Activated T-cell treated with anti-CD3 and anti-CD28 coated beads for 4 hours (primary cell): Measurements from ENCODE around the gene PTS.

ENCODE experiments used
- DNase-seq: peaks from one replicate; pipeline ENCODE4 v3.0.0-alpha.2; 2020

The PTS gene

GRCh38 chr11:112267188-112267591 lies 41.0 kb downstream of the PTS start:
- no peak for DNase-seq

GRCh38 chr11:112268406-112268805 lies 42.2 kb downstream of the PTS start:
- no peak for DNase-seq

- no peak for DNase-seq
Observed at GRCh38 chr11:112269139-112269538, 42.9 kb downstream of the PTS start.

DNA sequence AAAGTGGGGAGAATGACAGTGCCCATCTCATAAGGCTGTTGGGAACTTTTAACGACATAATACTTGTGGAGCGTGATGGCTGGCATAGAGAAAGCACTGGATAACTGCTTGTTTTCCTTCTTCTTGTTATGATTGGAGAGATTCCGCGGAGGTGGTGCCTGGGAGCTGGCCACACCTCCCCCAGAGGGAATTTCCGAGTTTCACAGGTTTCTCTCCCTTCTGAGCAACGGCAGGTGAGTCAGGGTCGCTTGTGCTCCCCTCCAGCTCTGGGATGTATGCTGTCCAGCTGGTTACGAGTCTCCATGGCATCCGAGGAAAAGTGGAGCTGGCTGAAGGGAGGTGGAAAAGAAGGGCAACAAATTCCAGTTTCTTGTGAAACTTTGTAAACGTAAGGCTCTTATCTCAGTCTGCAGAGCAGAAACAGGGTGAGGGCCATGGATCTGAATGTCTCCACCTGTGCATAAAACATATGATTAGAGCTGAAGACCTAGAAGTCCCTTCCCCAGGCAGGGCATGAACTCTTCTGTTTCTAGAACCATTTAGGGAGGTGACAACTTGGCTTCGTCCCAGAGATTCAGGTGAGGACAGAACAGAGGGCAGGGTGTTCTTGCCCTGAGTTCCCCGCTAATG lies 44.4 kb downstream of the PTS start:
- DNase-seq, result no peak

DNA sequence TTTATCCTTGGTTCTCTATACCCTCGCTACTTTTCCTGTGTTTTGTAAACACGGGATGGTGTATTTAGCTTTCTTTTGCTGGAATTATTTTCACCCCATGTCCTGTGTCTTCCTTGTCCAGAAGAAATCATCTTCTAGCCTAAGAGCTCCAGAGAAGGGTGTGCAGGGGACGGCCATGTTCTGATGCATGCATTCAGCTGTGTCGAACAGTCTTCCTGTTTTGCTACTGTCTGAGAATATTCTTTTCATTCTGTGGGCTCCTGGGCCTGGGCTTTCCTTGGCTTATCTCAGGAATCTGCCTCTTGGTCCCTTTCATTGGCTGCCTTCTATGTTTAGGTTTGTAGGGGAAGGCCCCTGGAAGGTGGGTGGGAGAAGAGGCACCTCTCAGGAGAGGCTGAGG lies 45.0 kb downstream of the PTS start:
- no peak for DNase-seq

DNA sequence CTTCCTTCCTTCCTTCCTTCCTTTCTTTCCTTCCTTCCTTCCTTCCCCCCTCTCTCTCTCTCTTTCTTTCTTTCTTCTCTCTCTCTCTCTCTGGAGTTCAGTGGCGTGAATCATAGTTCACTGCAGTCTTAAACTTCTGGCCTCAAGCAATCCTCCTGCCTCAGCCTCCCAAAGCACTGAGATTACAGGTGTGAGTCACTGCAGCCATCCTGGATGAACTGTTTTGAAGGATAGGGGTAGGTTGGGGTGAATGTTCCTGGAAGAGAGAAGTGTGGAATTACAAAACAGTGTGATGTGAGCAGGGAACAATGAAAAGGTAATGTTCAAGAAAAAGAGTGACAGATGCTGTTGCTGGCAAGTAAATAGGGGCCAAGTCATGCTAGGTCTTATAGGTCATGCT lies 46.8 kb downstream of the PTS start:
- DNase-seq, result no peak

- DNase-seq, result no peak
Observed at GRCh38 chr11:112274007-112274783, 48.0 kb downstream of the PTS start.

- DNase-seq, result no peak
Observed at GRCh38 chr11:112277029-112277428, 50.8 kb downstream of the PTS start.

DNA sequence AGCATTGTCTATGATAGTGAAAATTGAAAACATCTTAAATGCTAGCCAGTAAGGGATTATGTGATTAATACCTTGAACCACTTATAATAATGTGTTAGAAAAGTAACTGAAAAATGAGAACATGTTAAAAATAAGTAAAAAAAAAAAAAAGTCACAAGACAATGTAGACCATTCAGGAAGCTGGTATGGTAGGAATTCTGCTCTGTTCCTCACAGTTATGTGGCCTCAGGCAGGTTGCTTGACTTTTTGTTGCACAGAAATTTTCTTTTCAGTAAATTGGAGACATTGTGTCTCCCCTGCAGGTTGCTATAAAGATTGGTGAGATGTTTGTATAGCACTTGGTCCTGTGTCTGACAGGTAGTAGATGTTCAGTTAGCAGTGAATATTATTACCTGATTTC lies 51.7 kb downstream of the PTS start:
- DNase-seq, result no peak

DNA sequence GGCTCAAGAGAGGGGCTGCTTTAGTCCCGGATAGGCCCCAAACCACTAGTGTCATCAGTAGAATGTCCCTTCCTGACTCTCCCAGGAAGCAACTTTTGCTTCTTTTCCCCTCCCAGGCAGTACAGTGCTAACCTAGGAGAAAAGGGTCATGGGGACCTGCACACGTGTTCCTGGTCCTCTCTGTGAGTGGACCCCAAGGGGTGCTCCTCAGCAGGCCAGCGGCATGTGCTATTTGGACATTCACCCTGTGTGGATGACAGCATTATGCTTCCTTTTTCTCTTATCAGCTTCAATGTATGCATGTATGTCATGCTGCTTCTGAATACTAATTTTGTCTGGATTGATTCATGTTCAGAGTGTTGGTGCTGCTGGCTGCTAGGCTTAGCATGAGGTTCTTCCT lies 52.6 kb downstream of the PTS start:
- no peak for DNase-seq

DNA sequence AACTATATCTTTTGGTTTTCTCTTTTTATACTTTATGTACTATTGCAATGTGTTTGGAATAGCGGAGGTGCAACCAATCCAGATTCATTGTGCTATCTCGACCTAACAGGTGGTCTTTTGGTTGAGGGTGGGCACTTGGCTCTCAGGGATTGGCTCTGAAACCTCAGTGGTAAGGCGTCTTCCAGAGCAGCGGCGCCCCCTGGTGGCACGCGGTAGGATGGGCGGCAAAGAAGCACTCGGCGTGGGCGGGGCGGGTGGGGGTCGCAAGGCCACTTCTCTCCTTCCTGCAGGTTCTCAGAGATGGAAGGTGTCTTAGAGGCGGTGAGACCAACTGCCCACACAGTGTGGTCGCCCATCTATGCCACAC lies 53.7 kb downstream of the PTS start:
- peak; percentile 74 for DNase-seq

DNA sequence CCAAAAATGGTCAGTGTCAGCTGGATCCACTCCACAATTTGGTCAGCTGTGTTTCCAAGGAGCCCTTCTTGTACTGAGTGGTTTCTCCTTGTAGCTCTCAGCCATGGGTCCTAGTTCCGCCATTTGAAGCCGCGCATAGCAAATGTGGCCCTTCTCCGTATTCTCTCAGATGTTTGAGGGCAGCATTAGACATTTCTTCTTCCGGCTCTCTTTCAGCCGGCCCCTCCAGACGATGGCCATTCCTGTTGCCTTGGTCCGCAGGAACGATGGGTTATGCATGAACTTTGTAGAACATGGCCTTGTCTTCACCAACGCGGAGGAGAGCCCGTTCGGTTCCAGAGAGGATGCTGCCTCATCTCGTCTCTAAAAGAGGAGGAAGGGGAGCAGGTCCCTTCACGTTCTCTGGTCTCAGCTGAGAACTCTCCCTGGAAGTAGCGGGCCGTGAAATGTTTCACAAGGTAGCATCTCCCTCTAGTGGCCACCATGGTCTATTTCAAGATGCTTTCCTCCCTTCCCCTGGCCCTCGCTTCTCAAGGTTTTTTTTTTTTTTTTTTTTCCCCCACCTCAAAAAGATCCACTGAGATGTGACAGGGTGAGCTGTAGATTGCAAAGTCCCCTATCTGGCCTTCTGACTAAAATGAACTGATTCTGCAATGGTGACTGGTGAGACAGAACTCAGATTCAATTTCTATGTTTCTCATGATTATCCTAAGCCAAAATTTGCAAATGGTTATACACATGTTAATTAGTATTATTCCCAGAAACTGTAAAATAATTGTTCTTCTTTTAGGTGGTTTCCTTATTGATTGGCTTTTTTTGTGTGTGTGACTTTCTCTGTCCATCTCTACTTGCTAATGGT lies 54.3 kb downstream of the PTS start:
- DNase-seq, result peak; percentile 57

DNA sequence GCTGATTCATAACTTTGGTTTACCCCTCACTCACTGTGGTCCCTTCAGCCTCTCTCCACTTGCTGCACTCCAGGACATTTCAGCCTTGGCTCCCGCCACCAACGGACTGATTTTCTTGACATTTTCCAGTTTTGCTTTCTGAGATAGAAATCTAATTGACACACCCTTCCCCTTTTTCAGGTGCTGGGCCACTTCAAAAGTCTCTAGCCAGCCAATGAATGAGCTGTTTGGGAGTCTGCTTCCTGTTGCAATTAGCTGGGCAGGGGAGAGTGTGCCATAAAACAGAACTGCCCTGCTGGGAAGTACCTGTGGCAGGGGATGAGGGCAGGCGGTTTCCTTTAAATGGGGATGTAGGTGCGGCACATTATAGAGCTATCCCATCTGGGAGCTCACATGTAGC lies 55.5 kb downstream of the PTS start:
- no peak for DNase-seq
